ENCODE data around the gene CARD14. TPM values are rescaled to one million over a fixed set of nuclear protein-coding genes. Genes with fewer than 3 reads are reported as not detected.

The CARD14 gene
- not detected for total RNA-seq
- long read RNA-seq, result 0 reads

DNA sequence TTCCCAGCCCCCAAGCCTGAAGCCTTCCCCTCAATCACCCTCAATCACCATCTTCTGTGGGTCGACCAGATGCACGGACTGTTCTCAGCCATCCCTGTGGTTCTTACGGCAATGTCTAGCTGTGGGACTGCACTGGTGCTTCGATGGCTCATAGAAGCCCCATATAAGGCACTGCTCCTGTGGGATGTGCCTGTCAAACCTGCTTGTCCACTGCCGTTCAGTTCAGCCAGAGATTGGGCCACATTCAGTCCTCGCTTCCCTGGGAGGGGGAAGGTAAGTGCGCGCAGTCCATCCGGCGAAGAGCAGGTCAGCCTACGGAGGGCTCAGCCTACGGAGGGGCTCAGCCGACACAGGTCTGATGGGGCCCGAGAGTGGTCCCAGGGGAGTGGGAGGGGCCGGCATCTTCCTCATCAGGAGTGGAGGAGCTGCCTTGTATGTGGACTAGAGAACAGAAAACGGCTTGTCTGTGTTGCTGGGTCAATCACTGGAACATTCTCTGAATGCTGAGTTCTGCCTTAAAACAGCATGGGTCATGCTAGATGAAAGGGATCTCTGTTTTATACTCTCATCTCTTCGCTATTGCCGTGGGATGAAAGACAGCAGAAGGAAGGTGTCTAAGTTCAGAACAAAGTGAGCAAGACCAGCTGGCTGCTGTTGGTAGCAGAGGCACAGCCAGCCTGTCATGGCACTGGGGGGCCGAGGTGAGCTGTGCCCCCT, at the start of gene CARD14:
TSS of gene CARD14 (plus strand) at position 247 of the 717 bp plus-strand sequence. CDS start 11,409 bp downstream, outside the sequence.
- DNase-seq, result no peak
- no peak for ATAC-seq (ENCODE audit: poor library complexity)
- intact Hi-C loops (cut with DNase I), result no loop called here

DNA sequence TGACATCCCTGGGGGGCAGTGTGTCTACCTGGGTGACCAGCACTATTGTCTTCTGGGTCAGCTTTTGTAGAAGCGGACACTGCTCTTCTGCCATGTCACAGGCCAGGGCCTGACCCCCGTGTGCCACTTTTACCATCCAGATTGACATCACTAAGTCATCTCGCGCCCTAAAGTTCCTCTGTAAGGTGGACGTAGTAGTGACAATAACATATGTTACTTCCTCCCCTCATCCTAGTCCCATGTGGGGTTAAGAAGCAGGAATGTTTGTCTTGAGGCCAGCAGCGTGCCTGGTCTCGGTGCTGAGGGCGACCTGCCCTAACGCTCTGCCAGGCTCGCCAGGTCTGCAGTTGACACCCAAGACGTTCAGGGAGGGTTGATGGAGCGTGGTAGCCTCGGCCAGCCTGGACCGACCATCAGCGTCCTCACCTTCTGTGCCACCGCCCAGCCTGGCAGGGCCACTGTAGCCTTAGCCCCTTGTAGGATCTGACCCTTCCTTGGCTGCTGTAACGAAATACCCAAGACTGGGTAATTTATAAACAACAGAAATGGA, 47.7 kb upstream of the CARD14 start:
- intact Hi-C loops (cut with DNase I), result no loop called here
- ATAC-seq (ENCODE audit: poor library complexity), result no peak
- DNase-seq, result no peak

DNA sequence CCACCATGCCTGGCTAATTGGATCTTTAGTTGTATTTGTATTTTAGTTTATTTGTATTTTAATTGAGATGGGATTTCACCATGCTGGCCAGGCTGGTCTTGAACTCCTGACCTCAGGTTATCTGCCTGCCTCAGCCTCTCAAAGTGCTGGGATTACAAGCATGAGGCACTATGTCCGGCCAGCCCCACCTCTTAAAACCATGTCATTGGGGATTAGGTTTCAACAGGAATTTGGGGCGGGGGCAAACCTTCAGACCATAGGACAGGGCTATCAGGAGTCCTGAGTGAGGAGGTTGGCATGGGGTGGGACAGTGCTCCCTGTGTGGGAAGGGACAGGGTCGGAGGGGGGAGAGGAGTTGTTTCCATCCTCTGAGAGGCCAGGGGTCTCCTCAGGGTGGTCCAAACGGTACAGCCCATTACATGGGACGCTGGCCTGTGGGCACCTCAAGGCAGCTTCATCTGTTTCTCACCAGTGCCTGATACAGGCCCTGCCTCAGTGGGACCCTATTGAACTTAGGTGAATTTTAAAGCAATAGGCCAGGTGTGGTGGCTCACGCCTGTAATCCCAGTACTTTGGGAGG, 46.8 kb upstream of the CARD14 start:
- ATAC-seq (ENCODE audit: poor library complexity) (no peak), DNase-seq (no peak)
- intact Hi-C loops (cut with DNase I), result no loop called here

DNA sequence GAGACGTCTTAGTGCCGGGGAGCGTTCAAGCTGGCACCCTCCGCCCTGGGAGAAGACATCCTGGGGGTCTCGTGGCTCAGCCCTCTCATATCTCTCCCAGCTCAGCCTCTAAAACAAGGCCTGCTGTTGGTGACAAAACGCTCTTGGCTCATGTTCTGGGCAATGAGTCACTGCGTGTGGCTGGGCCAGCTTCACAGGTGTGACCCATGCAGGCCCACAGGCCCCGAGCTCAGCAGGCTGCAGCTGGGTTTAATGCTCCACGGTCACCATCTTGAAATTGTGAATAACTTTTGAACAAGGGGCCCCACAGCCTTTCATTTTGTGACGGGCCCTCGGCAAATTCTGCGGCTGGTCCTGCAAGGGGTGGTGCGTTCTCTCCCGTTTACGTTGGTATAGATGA, 46.0 kb upstream of the CARD14 start:
- ATAC-seq (ENCODE audit: poor library complexity) (no peak), DNase-seq (no peak)
- intact Hi-C loops (cut with DNase I), result no loop called here

DNA sequence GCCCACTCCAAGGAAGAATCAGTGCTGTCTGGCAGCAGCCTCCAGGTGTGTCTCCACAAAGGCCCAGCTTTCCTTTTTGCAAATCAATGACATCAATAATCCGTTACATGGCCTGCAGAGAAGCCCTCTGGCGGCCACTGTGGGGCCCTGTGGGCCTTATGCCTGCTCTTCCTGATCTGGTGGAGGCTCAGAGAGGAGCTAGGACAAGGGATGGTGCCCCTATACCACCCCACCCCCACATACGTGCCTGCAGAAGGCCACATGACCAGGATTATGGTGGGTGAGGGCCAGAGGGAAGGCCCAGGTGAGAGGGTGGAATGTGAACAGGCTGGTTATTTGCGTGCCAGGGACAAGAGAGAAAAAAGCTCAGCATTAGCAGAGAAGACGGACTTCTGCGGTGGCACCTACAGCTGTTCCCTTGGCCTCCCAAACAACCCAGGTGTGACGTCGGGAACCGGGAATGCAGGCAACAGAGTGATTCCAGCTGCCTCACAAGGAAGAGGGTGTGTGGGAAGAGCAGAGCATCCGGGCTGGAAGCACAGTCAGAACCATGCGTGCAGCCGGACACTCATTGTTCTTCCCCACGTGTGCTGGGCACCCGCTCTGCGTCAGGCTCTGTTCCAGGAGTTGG, 45.4 kb upstream of the CARD14 start:
- DNase-seq, result no peak
- intact Hi-C loops (cut with DNase I), result no loop called here
- no peak for ATAC-seq (ENCODE audit: poor library complexity)

DNA sequence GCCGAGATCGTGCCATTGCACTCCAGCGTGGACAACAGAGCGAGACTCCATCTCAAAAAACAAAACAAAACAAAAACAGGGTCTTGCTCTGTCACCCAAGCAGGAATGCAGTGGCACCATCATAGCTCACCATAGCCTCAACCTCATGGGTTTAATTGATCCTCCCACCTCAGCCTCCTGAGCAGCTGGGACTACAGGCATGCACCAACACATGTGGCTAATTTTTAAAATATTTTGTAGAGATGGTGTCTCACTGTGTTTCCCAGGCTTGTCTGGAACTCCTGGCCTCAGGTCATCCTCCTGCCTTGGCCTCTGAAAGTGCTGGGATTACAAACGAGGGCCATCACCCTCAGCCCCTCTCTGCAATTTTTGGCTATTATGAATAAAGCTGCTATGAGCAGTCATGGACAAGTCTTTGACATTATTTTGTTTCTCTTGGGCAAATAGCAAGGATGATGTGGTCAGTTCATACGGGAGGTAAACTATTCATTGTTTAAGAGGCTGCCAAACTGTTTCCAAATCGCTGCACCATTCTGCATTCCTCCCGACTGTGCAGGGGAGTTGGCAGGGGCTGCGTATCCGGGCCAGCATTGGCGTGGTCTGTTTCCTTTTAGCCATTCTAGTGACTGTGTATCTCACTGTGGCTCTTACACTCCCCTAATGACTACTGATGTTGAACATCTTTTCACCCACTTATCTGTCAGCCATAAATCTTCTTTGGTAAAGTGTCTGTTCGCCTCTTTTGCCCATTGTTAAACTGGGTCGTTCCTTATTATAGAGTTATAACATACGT, 44.0 kb upstream of the CARD14 start:
- DNase-seq (no peak), ATAC-seq (ENCODE audit: poor library complexity) (no peak)
- intact Hi-C loops (cut with DNase I), result no loop called here

DNA sequence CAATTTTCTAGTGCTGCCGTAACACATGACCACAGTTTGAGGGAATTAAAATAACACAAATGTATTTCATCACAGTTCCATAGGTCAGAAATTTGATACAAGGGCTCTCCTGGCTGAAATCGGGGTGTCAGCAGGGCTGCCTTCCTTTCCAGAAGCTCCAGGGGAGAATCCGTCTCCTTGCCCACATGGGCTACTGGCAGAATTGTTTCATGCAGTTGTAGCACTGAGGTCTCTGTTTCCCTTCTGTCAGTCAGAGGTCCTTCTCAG, 43.4 kb upstream of the CARD14 start:
- ATAC-seq (ENCODE audit: poor library complexity) (no peak), DNase-seq (no peak)
- intact Hi-C loops (cut with DNase I), result no loop called here

DNA sequence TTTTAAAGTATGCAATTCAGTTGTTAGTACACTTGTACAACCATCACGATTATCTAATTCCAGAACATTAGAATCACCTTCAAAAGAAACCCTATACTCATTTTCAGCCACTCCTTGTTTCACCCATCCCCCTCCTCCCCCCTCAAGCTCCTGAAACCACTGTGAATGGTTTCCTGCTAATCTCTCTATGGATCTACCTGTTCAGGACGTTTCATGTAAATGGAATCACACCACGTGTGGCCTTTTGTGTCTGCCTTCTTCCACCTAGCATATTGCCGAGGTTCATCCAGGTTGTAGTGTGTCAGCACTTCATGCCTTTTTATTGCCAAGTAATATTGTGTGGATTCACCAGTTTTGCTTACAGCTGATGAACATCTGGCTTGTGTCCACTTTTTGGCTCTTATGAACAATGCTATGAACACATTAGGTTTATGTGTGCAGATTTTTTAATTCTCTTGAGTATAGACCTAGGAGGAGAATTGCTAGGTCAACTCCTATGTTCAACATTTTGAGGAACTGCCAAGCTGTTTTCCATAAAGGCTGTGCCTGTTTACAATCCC, 40.7 kb upstream of the CARD14 start:
- intact Hi-C loops (cut with DNase I), result no loop called here
- no peak for ATAC-seq (ENCODE audit: poor library complexity)
- DNase-seq, result no peak

DNA sequence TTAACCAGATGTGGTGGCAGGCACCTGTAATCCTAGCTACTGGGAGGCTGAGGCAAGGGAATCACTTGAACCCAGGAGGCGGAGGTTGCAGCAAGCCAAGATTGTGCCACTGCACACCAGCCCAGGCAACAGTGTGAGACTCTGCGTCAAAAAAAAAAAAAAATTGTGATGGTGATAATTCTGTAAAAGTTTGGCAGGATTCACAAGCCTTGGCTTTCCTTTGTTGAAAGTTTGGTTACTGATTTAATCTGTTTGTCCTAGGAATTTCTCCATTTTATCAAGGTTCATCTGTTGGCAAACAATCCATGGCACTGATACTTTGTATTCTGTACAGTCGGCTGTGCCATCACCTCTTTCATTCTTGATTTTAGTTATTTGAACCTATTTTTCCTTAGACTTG, 38.8 kb upstream of the CARD14 start:
- no peak for ATAC-seq (ENCODE audit: poor library complexity)
- intact Hi-C loops (cut with DNase I), result no loop called here

DNA sequence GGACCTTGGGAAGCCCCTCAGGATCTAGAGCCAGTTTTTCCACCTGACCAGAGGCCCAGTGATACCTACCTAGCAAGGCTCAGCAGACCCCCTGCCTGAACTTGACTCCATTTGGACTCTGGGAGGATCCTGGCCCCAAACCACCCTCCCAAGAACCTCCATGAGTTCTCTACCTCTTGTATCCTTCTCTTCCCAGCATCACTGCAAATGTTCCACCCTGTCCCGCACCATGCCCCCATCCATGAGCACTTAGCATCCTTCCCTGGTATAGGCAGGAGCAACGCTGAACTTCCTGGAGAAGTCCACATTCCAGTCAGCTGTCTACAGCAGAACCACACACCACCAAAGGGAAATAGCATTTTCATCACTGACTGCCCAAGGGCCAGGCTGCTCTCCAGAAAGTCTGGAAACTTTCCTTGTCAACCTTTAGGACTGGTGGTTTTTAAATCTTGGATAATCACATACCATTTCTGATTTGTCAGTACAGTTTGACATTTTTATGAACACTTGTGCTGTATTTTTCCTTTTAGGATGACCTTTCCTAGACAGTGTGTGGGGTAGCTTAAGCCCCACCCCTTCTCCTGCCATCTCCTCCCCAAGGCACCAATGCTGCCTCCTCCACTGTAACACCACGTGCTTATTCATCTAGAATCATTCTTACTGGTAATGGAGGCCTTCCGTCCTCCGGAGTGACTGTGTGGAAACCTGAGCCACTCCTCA, 36.8 kb upstream of the CARD14 start:
- ATAC-seq (ENCODE audit: poor library complexity) (no peak), DNase-seq (no peak)
- intact Hi-C loops (cut with DNase I), result no loop called here

More for the DNA sequence above, 38.8 kb upstream of the CARD14 start:
- DNase-seq, result no peak

DNA sequence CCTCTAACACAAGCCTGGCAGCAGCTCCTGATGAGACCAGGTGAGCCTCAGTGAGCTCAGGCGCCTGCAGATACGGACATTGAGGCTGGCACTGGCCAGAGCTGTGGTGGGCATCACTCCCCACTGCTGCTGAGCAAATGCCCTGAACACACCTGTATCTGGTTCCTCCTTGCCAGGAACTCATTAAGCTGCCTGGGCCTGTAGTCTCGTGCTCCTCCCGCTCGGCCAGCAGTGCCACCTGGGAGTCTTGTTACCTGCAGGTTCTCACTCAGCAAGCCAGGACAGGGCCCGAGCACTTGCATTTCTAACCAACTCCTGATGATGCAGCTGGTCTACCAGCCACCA, 36.2 kb upstream of the CARD14 start:
- ATAC-seq (ENCODE audit: poor library complexity) (no peak), DNase-seq (no peak)
- intact Hi-C loops (cut with DNase I), result no loop called here

DNA sequence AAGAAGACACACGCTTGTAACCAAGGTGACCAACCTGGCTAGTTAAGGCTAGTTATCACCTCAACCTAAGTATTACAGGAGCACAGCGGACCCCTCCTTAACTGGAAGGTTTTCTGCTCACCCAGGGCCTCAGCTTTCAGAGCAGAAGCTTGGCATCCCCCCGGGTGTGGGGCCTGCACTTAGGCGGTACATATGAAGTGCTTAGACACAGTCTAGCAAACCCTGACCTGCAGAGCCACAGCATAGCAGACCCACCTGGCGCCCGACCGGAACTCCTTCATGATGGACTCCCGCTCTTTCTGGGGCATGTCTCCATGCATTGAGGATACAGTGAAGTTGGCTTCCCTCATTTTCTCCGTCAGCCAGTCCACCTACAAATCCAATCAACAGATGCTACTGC, 32.7 kb upstream of the CARD14 start:
- ATAC-seq (ENCODE audit: poor library complexity), result no peak
- DNase-seq, result no peak
- intact Hi-C loops (cut with DNase I), result no loop called here

DNA sequence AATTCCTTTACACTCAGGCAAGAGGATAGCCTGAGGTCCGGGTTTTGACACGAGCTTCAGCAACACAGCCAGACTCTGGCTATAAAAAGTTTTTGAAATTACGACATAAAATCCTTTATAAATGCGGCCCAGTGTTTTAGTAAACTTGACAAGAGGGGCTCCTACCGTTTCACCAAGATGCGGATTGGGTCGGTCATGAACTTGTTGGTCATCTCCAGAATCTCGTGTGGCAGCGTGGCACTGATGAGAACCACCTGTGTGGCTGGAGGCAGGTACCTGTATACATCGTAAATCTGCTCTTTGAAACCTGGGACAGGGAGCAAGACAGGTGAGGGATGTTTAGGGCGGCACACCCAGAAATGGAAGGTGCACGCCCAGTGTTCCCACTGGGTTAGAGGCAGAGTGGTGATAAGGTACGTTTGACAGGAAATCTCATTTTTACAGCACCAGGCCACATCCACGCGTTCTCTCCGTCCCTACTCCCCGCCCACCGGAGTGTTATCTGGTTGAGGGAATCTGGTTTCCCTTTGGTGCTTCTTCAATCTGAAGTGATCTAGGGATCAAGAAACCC, 30.9 kb upstream of the CARD14 start:
- DNase-seq (no peak), ATAC-seq (ENCODE audit: poor library complexity) (no peak)
- intact Hi-C loops (cut with DNase I), result no loop called here

DNA sequence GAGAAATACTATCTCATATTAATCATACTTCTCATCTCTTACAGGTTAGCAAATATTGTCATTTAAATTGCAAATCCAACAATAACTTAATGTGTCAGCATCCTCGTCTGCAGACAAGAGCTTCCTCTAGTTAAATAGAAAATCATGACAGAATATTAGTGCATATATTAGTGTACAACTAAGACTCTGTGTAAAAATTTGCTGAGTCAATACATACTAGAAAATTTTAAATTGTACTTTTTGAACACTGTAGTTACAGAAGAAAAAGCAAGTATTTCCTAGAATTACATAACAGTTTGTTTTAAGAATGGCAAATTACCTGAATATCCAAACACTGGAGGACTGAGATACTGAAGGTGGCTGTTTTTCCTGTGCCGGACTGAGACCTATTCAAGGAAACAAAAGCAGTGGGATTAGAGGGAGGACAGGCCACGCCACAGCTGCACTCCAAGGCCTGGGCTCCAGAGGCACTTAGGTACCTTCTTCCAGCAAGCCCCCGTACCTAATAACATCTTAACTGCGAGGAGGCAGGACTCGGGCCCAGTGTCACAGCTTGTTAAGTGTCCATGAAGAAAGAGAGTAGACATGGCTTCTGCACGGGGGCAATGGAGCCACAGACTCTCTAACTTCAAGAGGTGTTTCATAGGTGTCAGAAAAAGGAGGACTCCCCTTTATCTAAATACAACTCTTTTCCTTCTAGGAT, 28.2 kb upstream of the CARD14 start:
- DNase-seq, result no peak
- ATAC-seq (ENCODE audit: poor library complexity), result no peak
- intact Hi-C loops (cut with DNase I), result no loop called here

DNA sequence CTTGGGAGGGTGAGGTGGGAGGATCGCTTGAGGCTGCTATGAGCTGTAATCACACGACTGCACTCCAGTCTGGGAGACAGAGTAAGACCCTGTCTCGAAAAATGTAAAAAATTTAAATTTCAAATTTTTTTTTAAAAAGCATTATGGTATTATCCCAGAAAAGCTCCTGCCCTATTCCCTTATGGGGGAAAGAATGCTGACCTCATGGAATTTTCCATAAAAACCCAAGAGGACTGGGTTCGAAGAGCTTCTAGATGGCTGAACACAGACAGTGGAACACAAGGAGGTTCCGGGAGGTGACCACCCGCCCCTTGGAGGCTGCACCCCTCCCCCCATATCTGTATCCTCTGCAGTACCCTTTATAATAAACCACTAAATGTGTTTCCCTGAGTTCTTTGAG, 26.9 kb upstream of the CARD14 start:
- no peak for ATAC-seq (ENCODE audit: poor library complexity)
- intact Hi-C loops (cut with DNase I), result no loop called here

DNA sequence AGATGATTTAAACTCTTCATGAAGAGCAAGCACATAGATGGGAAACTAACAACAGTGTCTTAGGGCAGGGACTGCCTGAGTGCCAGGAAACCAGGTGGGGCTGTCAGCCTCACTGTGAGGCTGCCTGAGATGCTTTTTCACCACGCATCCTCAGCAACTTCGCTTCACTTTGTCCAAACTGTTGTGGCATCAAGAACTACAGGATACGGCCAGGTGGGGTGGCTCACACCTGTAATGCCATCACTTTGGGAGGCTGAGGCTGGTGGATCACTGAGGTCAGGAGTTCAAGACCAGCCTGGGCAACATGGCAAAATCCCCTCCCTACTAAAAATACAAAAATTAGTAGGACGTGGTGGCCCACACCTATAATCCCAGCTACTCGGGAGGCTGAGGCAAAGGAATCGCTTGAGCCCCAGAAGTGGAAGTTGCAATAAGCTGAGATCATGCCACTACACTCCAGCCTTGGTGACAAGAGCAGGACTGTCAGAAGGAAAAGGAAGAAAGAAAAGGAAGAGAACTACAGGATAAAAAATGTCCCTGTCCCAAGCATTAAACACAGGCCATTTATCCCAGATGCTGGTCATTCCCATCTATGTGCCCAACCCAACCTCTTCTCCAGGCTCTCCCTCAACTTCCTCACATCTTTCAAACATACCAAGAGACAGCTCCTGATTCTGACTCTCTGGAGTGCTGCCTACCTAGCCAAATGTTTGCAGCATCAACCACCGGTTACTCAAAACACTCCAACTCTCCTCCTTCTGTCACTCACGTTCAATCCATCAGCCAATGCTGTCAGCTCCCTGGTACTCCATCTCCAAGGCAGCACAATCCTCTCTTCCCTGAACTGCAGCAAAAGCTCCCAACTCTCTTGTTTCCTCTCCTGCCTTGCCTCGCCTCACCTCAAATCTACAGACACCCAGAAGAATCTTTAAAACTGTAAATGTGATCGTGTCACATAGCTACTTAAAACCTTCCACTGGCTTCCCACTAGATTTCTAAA, 24.5 kb upstream of the CARD14 start:
- no peak for ATAC-seq (ENCODE audit: poor library complexity)
- intact Hi-C loops (cut with DNase I), result no loop called here
- no peak for DNase-seq

More for the DNA sequence above, 26.9 kb upstream of the CARD14 start:
- DNase-seq, result no peak

Data from Right ventricle myocardium superior (tissue), 1 donor.